Measurements from ENCODE around the gene CHD6.
A peak's percentile ranks its signal among the peaks of the same experiment; 100 is the strongest.

CHD6 gene

GRCh38 chr20:41367956-41368355, 250.2 kb downstream of the CHD6 start:
- no peaks in the 10 kb centered on the region for H3K9me3 ChIP-seq (ENCODE audit: control insufficient read depth, low read length)
- no peak overlapping the region for H3K9ac ChIP-seq (ENCODE audit: low read length)
- H3K14ac ChIP-seq (ENCODE audit: low read length in 2 of 2): no peak overlapping the region
- no peak for DNase-seq
- H2BK12ac ChIP-seq (ENCODE audit: low read length in 2 of 2): no peak overlapping the region
- no peak overlapping the region for H4K91ac ChIP-seq (ENCODE audit: low read length)
- no peak overlapping the region for H2AFZ ChIP-seq (ENCODE audit: low read depth, low read length)
- H2BK120ac ChIP-seq (ENCODE audit: low read depth, low read length): no peak overlapping the region
- H4K8ac ChIP-seq (ENCODE audit: low read length): no peak overlapping the region
- no peak overlapping the region for H2BK15ac ChIP-seq (ENCODE audit: low read depth, poor library complexity, severe bottlenecking)
- no peak overlapping the region for H3K4me2 ChIP-seq (ENCODE audit: low read length, poor library complexity, severe bottlenecking)
- no peak overlapping the region for H3K18ac ChIP-seq (ENCODE audit: low read depth in 1 of 2, low read length in 2 of 2)
- H2AK5ac ChIP-seq (ENCODE audit: low read length, severe bottlenecking): no peak overlapping the region
- no peak overlapping the region for H2BK5ac ChIP-seq (ENCODE audit: low read depth, low read length, poor library complexity, severe bottlenecking)
- H3K4me1 ChIP-seq (ENCODE audit: control insufficient read depth, insufficient read depth, low read depth, low read length): peaks cover 12% of the 10 kb centered on the region
- no peak overlapping the region for H3K4me3 ChIP-seq (ENCODE audit: insufficient read depth in 1 of 2, low read depth in 1 of 2, low read length in 2 of 2)
- no peak overlapping the region for H3K4ac ChIP-seq (ENCODE audit: low read depth in 1 of 2, low read length in 2 of 2)
- WGBS: 95% methylated on average over 3 of the region's 3 CpGs
- no peaks in the 10 kb centered on the region for H3K36me3 ChIP-seq (ENCODE audit: control insufficient read depth in 1 of 2, insufficient read depth in 2 of 2, low read depth in 1 of 2, low read length in 2 of 2)
- H3K27ac ChIP-seq (ENCODE audit: low read length, poor library complexity, severe bottlenecking): no peak overlapping the region
- H3K79me1 ChIP-seq (replicated peaks; ENCODE audit: low read length, poor library complexity, severe bottlenecking): no peaks in the 10 kb centered on the region
- peaks cover 54 to 77% of the 10 kb centered on the region in 2 experiments for H3K27me3 ChIP-seq (ENCODE audit: control insufficient read depth in 1 of 2, insufficient read depth in 1 of 2, low read length in 2 of 2)
- no peak overlapping the region for H3K23ac ChIP-seq (ENCODE audit: low read length in 2 of 2)

GRCh38 chr20:41367393-41367695, 250.8 kb downstream of the CHD6 start:
- H3K36me3 ChIP-seq (ENCODE audit: control insufficient read depth in 1 of 2, insufficient read depth in 2 of 2, low read depth in 1 of 2, low read length in 2 of 2): no peaks in the 10 kb centered on the region
- no peak overlapping the region for H3K18ac ChIP-seq (ENCODE audit: low read depth in 1 of 2, low read length in 2 of 2)
- H3K9ac ChIP-seq (ENCODE audit: low read length): no peak overlapping the region
- DNase-seq: no peak
- H2AFZ ChIP-seq (ENCODE audit: low read depth, low read length): no peak overlapping the region
- H2BK5ac ChIP-seq (ENCODE audit: low read depth, low read length, poor library complexity, severe bottlenecking): no peak overlapping the region
- WGBS: 64% methylated on average over 13 of the region's 13 CpGs
- H3K79me1 ChIP-seq (replicated peaks; ENCODE audit: low read length, poor library complexity, severe bottlenecking): no peaks in the 10 kb centered on the region
- no peak overlapping the region for H4K91ac ChIP-seq (ENCODE audit: low read length)
- H4K8ac ChIP-seq (ENCODE audit: low read length): no peak overlapping the region
- H3K4ac ChIP-seq (ENCODE audit: low read depth in 1 of 2, low read length in 2 of 2): no peak overlapping the region
- no peak overlapping the region for H2BK12ac ChIP-seq (ENCODE audit: low read length in 2 of 2)
- no peaks in the 10 kb centered on the region for H3K9me3 ChIP-seq (ENCODE audit: control insufficient read depth, low read length)
- peaks cover 52 to 71% of the 10 kb centered on the region in 2 experiments for H3K27me3 ChIP-seq (ENCODE audit: control insufficient read depth in 1 of 2, insufficient read depth in 1 of 2, low read length in 2 of 2)
- no peak overlapping the region for H3K23ac ChIP-seq (ENCODE audit: low read length in 2 of 2)
- no peak overlapping the region for H2BK15ac ChIP-seq (ENCODE audit: low read depth, poor library complexity, severe bottlenecking)
- no peak overlapping the region for H3K4me2 ChIP-seq (ENCODE audit: low read length, poor library complexity, severe bottlenecking)
- no peak overlapping the region for H3K27ac ChIP-seq (ENCODE audit: low read length, poor library complexity, severe bottlenecking)
- H3K4me1 ChIP-seq (ENCODE audit: control insufficient read depth, insufficient read depth, low read depth, low read length): peaks cover 12% of the 10 kb centered on the region
- H3K14ac ChIP-seq (ENCODE audit: low read length in 2 of 2): no peak overlapping the region
- no peak overlapping the region for H2AK5ac ChIP-seq (ENCODE audit: low read length, severe bottlenecking)
- H2BK120ac ChIP-seq (ENCODE audit: low read depth, low read length): no peak overlapping the region
- no peak overlapping the region for H3K4me3 ChIP-seq (ENCODE audit: insufficient read depth in 1 of 2, low read depth in 1 of 2, low read length in 2 of 2)

GRCh38 chr20:41366546-41367392, 251.4 kb downstream of the CHD6 start, which contains the start of gene EMILIN3:
Gene EMILIN3 (minus strand): TSS chr20:41366818. CDS start chr20:41366634, 184 bp downstream.
- Histone ChIP-seq H2BK5ac (ENCODE audit: low read depth, low read length, poor library complexity, severe bottlenecking) (no peak within 1 kb of the TSS), H2BK15ac (ENCODE audit: low read depth, poor library complexity, severe bottlenecking) (no peak within 1 kb of the TSS), H3K4ac (ENCODE audit: low read depth in 1 of 2, low read length in 2 of 2) (no peak within 1 kb of the TSS), H2BK120ac (ENCODE audit: low read depth, low read length) (no peak within 1 kb of the TSS), H3K18ac (ENCODE audit: low read depth in 1 of 2, low read length in 2 of 2) (no peak within 1 kb of the TSS), H3K27me3 (ENCODE audit: control insufficient read depth in 1 of 2, insufficient read depth in 1 of 2, low read length in 2 of 2) (peaks cover 49 to 66% of the 10 kb centered on the region in 2 experiments), H3K36me3 (ENCODE audit: control insufficient read depth in 1 of 2, insufficient read depth in 2 of 2, low read depth in 1 of 2, low read length in 2 of 2) (no peaks in the 10 kb centered on the region), H3K27ac (ENCODE audit: low read length, poor library complexity, severe bottlenecking) (no peak within 1 kb of the TSS), H3K4me2 (ENCODE audit: low read length, poor library complexity, severe bottlenecking) (peak within 1 kb of the TSS; percentile 67), H2BK12ac (ENCODE audit: low read length in 2 of 2) (no peak within 1 kb of the TSS), H3K4me1 (ENCODE audit: control insufficient read depth, insufficient read depth, low read depth, low read length) (peaks cover 12% of the 10 kb centered on the region), H3K9me3 (ENCODE audit: control insufficient read depth, low read length) (no peaks in the 10 kb centered on the region), H3K79me1 (replicated peaks; ENCODE audit: low read length, poor library complexity, severe bottlenecking) (no peaks in the 10 kb centered on the region), H3K9ac (ENCODE audit: low read length) (no peak within 1 kb of the TSS), H2AK5ac (ENCODE audit: low read length, severe bottlenecking) (no peak within 1 kb of the TSS), H2AFZ (ENCODE audit: low read depth, low read length) (no peak within 1 kb of the TSS), H3K4me3 (ENCODE audit: insufficient read depth in 1 of 2, low read depth in 1 of 2, low read length in 2 of 2) (peak within 1 kb of the TSS in 1 of 2 experiments; percentile 29), H3K23ac (ENCODE audit: low read length in 2 of 2) (no peak within 1 kb of the TSS), H4K8ac (ENCODE audit: low read length) (no peak within 1 kb of the TSS), H3K14ac (ENCODE audit: low read length in 2 of 2) (no peak within 1 kb of the TSS), H4K91ac (ENCODE audit: low read length) (no peak within 1 kb of the TSS)
- WGBS: 6% methylated on average over 70 of the region's 93 CpGs
- DNase-seq: no peak

GRCh38 chr20:41365777-41366545, 252.2 kb downstream of the CHD6 start:
- no peak overlapping the region for H2AFZ ChIP-seq (ENCODE audit: low read depth, low read length)
- no peak overlapping the region for H3K4ac ChIP-seq (ENCODE audit: low read depth in 1 of 2, low read length in 2 of 2)
- 11% methylated on average over 31 of the region's 76 CpGs for WGBS
- H3K36me3 ChIP-seq (ENCODE audit: control insufficient read depth in 1 of 2, insufficient read depth in 2 of 2, low read depth in 1 of 2, low read length in 2 of 2): peaks cover 0 to 6% of the 10 kb centered on the region in 2 experiments
- H3K4me3 ChIP-seq (ENCODE audit: insufficient read depth in 1 of 2, low read depth in 1 of 2, low read length in 2 of 2): peak overlapping the region in 1 of 2 experiments; percentile 29
- no peak overlapping the region for H2BK15ac ChIP-seq (ENCODE audit: low read depth, poor library complexity, severe bottlenecking)
- H3K9ac ChIP-seq (ENCODE audit: low read length): no peak overlapping the region
- H3K79me1 ChIP-seq (replicated peaks; ENCODE audit: low read length, poor library complexity, severe bottlenecking): no peaks in the 10 kb centered on the region
- no peaks in the 10 kb centered on the region for H3K9me3 ChIP-seq (ENCODE audit: control insufficient read depth, low read length)
- H2BK120ac ChIP-seq (ENCODE audit: low read depth, low read length): no peak overlapping the region
- H3K23ac ChIP-seq (ENCODE audit: low read length in 2 of 2): no peak overlapping the region
- no peak overlapping the region for H2BK12ac ChIP-seq (ENCODE audit: low read length in 2 of 2)
- no peak overlapping the region for H4K91ac ChIP-seq (ENCODE audit: low read length)
- peaks cover 49 to 60% of the 10 kb centered on the region in 2 experiments for H3K27me3 ChIP-seq (ENCODE audit: control insufficient read depth in 1 of 2, insufficient read depth in 1 of 2, low read length in 2 of 2)
- H3K4me2 ChIP-seq (ENCODE audit: low read length, poor library complexity, severe bottlenecking): peak overlapping the region; percentile 67
- H3K14ac ChIP-seq (ENCODE audit: low read length in 2 of 2): no peak overlapping the region
- H3K4me1 ChIP-seq (ENCODE audit: control insufficient read depth, insufficient read depth, low read depth, low read length): peaks cover 14% of the 10 kb centered on the region
- no peak overlapping the region for H4K8ac ChIP-seq (ENCODE audit: low read length)
- no peak overlapping the region for H2AK5ac ChIP-seq (ENCODE audit: low read length, severe bottlenecking)
- DNase-seq: no peak
- H3K27ac ChIP-seq (ENCODE audit: low read length, poor library complexity, severe bottlenecking): no peak overlapping the region
- no peak overlapping the region for H3K18ac ChIP-seq (ENCODE audit: low read depth in 1 of 2, low read length in 2 of 2)
- no peak overlapping the region for H2BK5ac ChIP-seq (ENCODE audit: low read depth, low read length, poor library complexity, severe bottlenecking)
